ENCODE measurements around the gene COL15A1.

DNA sequence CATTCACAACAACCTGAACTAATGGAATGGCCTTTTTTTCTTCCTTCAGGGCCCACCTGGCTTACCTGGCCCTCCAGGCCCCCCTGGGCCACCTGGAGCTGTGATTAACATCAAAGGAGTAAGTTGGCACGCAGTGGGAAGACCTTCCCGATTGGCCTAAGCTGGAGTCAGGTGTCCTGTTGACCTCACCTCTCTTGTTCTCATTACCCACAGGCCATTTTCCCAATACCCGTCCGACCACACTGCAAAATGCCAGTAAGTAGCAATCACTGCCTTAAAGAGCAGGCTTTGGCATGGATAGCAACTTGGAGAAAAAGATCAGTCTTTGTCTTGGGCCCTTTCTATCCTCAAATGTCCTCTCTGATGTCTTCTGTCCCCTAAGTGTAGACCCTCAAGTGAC lies 105.9 kb downstream of the COL15A1 start:
- TF ChIP-seq POLR2A (IDR thresholded peaks at IDR 0.05; ENCODE audit: low read length) (no peak), GATA1 (IDR thresholded peaks at IDR 0.05; ENCODE audit: low read depth, low read length) (no peak)
